AG04450 (cell line): Measurements from ENCODE around the gene SAE1. TPM values are rescaled to one million over a fixed set of nuclear protein-coding genes. Genes with fewer than 3 reads are reported as not detected.
A peak's percentile ranks its signal among the peaks of the same experiment; 100 is the strongest.

Experiments used
- CTCF ChIA-PET: fragments of 300-600, 350-600 bp; formaldehyde crosslinking; extraction: SDS; loops from one replicate; lab custom pipeline; 2022; ENCODE audit warnings: antibody characterized with exemption, inconsistent platforms; lab: Charles Lee
- POLR2A ChIA-PET: fragments of 350-600 bp; formaldehyde crosslinking; extraction: SDS; loops from one replicate; lab custom pipeline; 2021; ENCODE audit warnings: antibody characterized with exemption, inconsistent platforms; lab: Yijun Ruan, JAX
- DNase-seq: peaks from one replicate; pipeline ENCODE4 v3.0.0-alpha.2; 2011; ENCODE audit warnings: low read depth, low spot score
- H3K27ac ChIP-seq: one replicate; pipeline ENCODE4 v1.5.1; 2012; ENCODE audit warnings: low read depth, low read length, control low read depth
- H3K27me3 ChIP-seq: one replicate; pipeline ENCODE4 v1.6.0; 2012; ENCODE audit warnings: low read length; ENCODE audit not compliant: control insufficient read depth, insufficient read depth
- H3K4me3 ChIP-seq: 2 replicates; pipeline ENCODE4 v1.5.1; 2011; ENCODE audit warnings: mild to moderate bottlenecking, low read depth, low read length, control low read depth
- H3K9me3 ChIP-seq: 2 replicates; pipeline ENCODE4 v1.5.1; 2012; ENCODE audit warnings: low read length; ENCODE audit not compliant: control insufficient read depth, insufficient read depth
- CTCF ChIP-seq: IDR thresholded peaks from 2 replicates; pipeline ENCODE4 v1.5.1; 2011; ENCODE audit warnings: low read depth, low read length, control low read depth, inconsistent platforms
- polyA plus RNA-seq: library from polyadenylated mRNA; depleted of rRNA; stranded (reverse); fragments of >200 nt; gene quantifications from 2 replicates; pipeline ENCODE4 v1.2.3, GENCODE V29; 2011

SAE1 gene
- polyA plus RNA-seq, 1 experiment: 165 TPM

DNA sequence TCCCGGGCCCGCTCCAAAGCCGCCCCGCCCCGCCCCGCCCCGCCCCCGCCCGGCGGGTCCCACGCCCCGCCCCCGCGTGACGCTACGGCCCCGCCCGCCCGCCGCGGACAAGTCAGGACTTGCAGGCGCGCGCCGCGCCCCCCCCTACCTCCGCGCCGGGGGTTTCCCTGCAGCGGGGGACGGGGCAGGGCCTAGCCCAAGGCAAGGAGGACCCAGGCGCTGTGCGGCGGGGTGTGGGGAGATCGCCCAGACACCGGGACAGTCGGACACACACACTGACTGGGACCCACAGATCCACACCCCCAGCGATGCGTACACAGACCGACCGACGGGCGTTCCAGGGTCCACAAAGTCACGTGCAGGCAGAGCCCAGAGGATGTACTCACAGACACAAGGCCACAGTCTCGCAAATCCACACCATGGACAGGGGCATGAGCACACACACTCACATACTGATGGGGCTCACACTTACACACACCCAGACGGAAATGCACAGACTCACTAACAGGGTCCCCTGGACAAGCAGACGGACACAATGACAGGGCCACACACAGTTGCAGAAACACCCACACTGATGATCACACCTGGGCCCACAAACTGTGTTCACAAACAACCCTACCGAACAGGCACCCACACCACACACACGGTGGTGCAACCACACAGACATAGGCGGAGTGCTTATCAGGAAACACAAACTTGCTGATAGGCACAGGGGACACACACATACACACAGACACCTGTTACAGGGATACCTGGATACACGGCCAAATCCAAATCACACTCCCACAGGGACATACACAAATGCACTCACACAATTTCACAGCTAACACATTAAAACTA, 100.8 kb downstream of the SAE1 start:
- H3K27ac ChIP-seq: peak overlapping the region; percentile 84
- peak overlapping the region; percentile 98 for H3K4me3 ChIP-seq
- DNase-seq: peak; percentile 72
- no peaks in the 10 kb centered on the region; the same call in 1 of the 2 replicates for H3K9me3 ChIP-seq
- POLR2A ChIA-PET: interaction anchor here (1.3 kb wide), 1 partner anchor 13 kb away, joined by 9 read pairs; no protein-coding TSS in a partner anchor
- CTCF ChIA-PET: interaction anchor here (1.2 to 2.3 kb wide), 3 partner anchors 12 to 81 kb away, joined by 6 to 18 read pairs (median 11); no protein-coding TSS in a partner anchor
- TF ChIP-seq CTCF: no peak
- no peaks in the 10 kb centered on the region for H3K27me3 ChIP-seq

DNA sequence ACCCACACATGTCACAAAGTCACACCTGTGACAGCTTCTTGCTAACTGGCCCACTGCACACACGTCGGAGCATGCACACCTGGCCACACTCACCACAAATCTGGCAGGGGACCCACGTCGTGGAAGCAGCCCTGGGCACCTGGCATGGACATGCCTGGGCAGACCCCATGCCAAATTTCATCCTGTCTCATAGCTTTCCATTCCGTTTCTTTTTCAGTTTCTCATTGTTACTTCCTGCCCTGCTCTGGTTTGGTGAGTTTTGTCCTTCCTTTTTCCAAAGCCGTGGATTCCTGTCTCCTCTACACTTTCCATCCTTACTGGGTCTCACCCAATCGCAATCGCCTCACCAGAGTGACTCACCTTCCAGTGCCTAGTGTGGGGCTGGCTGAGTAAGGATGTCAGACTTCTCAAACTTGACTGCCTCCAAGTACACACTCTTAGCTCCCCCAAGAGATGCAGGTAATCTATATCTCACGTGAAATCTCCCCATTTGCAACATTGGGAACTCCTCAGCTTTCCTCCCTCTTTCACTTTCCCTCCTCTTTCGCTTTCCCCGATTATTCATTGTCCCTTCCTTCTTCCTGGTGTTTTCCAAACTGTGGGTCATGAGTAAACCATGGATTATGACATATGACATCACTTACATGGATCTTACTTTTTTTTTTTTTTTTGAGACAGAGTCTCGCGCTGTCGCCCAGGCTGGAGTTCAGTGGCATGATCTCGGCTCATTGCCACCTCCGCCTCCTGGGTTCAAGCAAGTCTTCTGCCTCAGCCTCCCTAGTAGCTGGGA, 102.0 kb downstream of the SAE1 start:
- Histone ChIP-seq H3K4me3 (peak overlapping the region; percentile 58), H3K27ac (peak overlapping the region; percentile 85), H3K27me3 (no peaks in the 10 kb centered on the region), H3K9me3 (no peaks in the 10 kb centered on the region; the same call in 1 of the 2 replicates)
- TF ChIP-seq CTCF: no peak
- DNase-seq: no peak
- ChIA-PET CTCF (interaction anchor here (0.9 to 2.3 kb wide), 5 partner anchors 11 to 83 kb away, joined by 3 to 18 read pairs (median 9); no protein-coding TSS in a partner anchor), POLR2A (interaction anchor here (0.7 to 1.3 kb wide), 3 partner anchors 11 to 420 kb away, joined by 6 to 9 read pairs (median 6); no protein-coding TSS in a partner anchor)

DNA sequence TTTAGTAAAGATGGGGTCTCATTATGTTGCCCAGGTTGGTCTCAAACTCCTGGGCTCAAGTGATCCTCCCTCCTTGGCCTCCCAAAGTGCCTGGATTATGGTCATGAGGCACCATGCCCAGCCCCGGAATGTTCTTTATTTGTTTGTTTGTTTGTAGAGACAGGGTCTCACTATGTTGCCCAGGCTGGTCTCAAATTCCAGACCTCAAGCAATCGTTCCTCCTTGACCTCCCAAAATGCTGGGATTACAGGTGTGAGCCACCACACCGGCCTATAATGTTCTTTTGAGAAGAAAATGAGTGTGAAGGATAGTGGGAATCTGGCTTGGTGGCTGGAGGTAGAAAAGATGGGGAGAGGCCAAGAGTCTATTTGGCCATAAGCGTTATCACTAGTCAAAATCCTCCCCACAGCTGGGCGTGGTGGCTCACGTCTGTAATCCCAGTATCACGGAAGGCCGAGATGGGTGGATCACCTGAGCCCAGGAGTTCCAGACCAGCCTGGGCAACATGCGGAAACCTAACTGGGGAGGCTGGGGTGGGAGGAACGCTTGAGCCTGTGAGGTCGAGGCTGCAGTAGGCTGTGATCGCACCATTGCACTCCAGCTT, 105.5 kb downstream of the SAE1 start:
- CTCF ChIA-PET: interaction anchor here (1.0 to 2.1 kb wide), 2 partner anchors 8 to 12 kb away, joined by 5 to 10 read pairs; no protein-coding TSS in a partner anchor
- no peak overlapping the region for H3K4me3 ChIP-seq
- H3K9me3 ChIP-seq: no peaks in the 10 kb centered on the region; the same call in 1 of the 2 replicates
- TF ChIP-seq CTCF: no peak
- H3K27ac ChIP-seq: no peak overlapping the region
- POLR2A ChIA-PET: no interaction called here
- DNase-seq: no peak
- no peaks in the 10 kb centered on the region for H3K27me3 ChIP-seq

- Histone ChIP-seq H3K9me3 (no peaks in the 10 kb centered on the region; the same call in 1 of the 2 replicates), H3K4me3 (peak overlapping the region; percentile 53), H3K27ac (no peak overlapping the region), H3K27me3 (no peaks in the 10 kb centered on the region)
- TF ChIP-seq CTCF: no peak
- no peak for DNase-seq
- ChIA-PET CTCF (interaction anchor here (1.1 to 1.3 kb wide), 3 partner anchors 8 to 399 kb away, joined by 3 to 6 read pairs (median 6); no protein-coding TSS in a partner anchor), POLR2A (interaction anchor here (0.7 to 3.4 kb wide), 3 partner anchors 13 to 62 kb away, joined by 3 to 29 read pairs (median 4); no protein-coding TSS in a partner anchor)
These were observed 108.5 kb downstream of the SAE1 start for GRCh38 chr19:47239152-47239551.
